Measurements from ENCODE around the gene F5. TPM values are rescaled to one million over a fixed set of nuclear protein-coding genes. Genes with fewer than 3 reads are reported as not detected.

F5 gene
- total and polyA plus RNA-seq, 9 of the 15 experiments (the other 6 are each of a cell fraction or from before 2014, with no cell fraction given) = 0.03 to 0.13 TPM; not detected in 7

DNA sequence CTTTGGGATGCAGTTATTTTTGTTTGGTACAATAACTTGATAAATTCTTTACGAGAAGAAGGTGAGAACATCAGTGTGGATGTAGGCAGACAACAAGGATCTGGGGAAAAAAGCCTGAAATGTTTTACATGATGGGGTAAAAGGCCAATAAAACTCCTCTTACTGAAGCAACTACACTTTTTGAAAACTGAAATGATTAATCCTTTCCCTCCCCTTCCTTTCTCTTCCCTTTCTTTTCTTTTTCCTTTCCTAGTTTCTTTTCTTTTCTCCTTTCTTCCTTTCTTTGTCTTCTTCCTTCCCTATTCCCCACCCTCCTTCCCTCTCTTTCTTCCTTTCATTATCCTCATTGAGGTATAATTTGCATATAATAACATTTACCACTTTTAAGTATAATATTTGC lies 24.6 kb downstream of the F5 start:
- in situ Hi-C loops (cut with MboI) = no loop called here
- Histone ChIP-seq H4K20me1 (replicated peaks; ENCODE audit: control insufficient read depth, insufficient read depth, low read length) (no peaks in the 10 kb centered on the region), H3K36me3 (ENCODE audit: control insufficient read depth, insufficient read depth, low read length) (no peaks in the 10 kb centered on the region), H3K9me1 (ENCODE audit: control insufficient read depth, insufficient read depth, low read length) (no peaks in the 10 kb centered on the region), H3K27ac (ENCODE audit: extremely low read depth, low read depth, low read length) (no peak overlapping the region), H3K9ac (ENCODE audit: insufficient read depth in 1 of 2, low read depth in 2 of 2, low read length in 2 of 2) (no peak overlapping the region), H3K27me3 (ENCODE audit: control insufficient read depth in 2 of 2, insufficient read depth in 2 of 2, low read length in 2 of 2) (peaks cover 2 to 5% of the 10 kb centered on the region in 2 experiments; a peak in 3 of 5 replicates), H3K4me1 (replicated peaks in 1 of 2; ENCODE audit: control insufficient read depth in 2 of 2, insufficient read depth in 2 of 2, low read length in 2 of 2) (no peaks in the 10 kb centered on the region), H3K9me3 (replicated peaks; ENCODE audit: control insufficient read depth, insufficient read depth, low read depth, low read length) (no peaks in the 10 kb centered on the region), H3K4me2 (ENCODE audit: insufficient read depth, low read length) (no peak overlapping the region), H2AFZ (ENCODE audit: low read depth, low read length) (no peak overlapping the region), H3K4me3 (no peak overlapping the region), H3K79me2 (ENCODE audit: control insufficient read depth, insufficient read depth, low read length) (no peaks in the 10 kb centered on the region)
- TF ChIP-seq ZNF263 (CRISPR knock-in tag; IDR thresholded peaks at IDR 0.05; ENCODE audit: borderline replicate concordance) = no peak
- no peak for TF ChIP-seq RB1 (IDR thresholded peaks at IDR 0.05; ENCODE audit: low read depth)
- no peak for TF ChIP-seq FOXP1 (CRISPR knock-in tag; IDR thresholded peaks at IDR 0.05)
- TF ChIP-seq KDM5B (IDR thresholded peaks at IDR 0.05; ENCODE audit: insufficient replicate concordance, low read depth, low read length) = no peak
- no peak for TF ChIP-seq DMBX1 (CRISPR knock-in tag; IDR thresholded peaks at IDR 0.05; ENCODE audit: borderline replicate concordance)
- TF ChIP-seq ZNF316 (IDR thresholded peaks at IDR 0.05) = peak; percentile 46
- no TSS peak for BruUV-seq (replicated peaks)
- POLR2A ChIA-PET = no interaction called here
- WGBS (ENCODE audit: insufficient coverage, low coverage, missing lambda C conversion rate) = 4% methylated on average over 1 of the region's 1 CpG
- CTCF ChIA-PET (ENCODE audit: low intra/inter-chr PET ratio) = interaction anchor here (0.7 kb wide), 1 partner anchor 925 kb away, joined by 3 read pairs; no protein-coding TSS in a partner anchor
- no peak for FAIRE-seq
- no peak for ATAC-seq
- intact Hi-C loops (cut with micrococcal nuclease) = no loop called here
- DNase-seq (ENCODE audit: extremely low read depth in 1 of 4, low spot score in 3 of 4) = no peak

DNA sequence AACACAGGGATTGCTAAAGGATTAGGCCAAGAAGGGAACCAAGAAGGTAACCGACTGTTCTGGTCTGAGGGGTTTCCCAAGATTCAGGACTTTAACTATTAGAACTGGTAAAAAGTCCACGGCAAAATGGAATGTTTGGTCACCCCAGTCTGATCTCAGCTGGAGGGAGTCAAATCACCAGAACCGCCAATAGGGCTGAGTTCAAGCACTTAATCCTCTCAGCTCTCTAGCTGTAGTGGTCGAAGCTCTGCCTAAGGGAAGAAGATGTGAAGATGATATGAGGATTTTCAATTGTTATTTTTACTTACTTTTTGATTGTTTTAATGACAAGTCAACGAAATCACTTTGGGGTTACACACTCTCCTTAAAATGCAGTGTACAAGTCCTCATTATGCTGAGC lies 29.1 kb downstream of the F5 start:
- Histone ChIP-seq H3K79me2 (ENCODE audit: control insufficient read depth, insufficient read depth, low read length) (no peaks in the 10 kb centered on the region), H3K27ac (ENCODE audit: extremely low read depth, low read depth, low read length) (no peak overlapping the region), H3K27me3 (ENCODE audit: control insufficient read depth in 2 of 2, insufficient read depth in 2 of 2, low read length in 2 of 2) (peaks cover 5% of the 10 kb centered on the region in 2 experiments; a peak in 3 of 5 replicates), H3K4me2 (ENCODE audit: insufficient read depth, low read length) (no peak overlapping the region), H3K4me1 (replicated peaks in 1 of 2; ENCODE audit: control insufficient read depth in 2 of 2, insufficient read depth in 2 of 2, low read length in 2 of 2) (no peaks in the 10 kb centered on the region), H3K9me1 (ENCODE audit: control insufficient read depth, insufficient read depth, low read length) (no peaks in the 10 kb centered on the region), H3K4me3 (no peak overlapping the region), H3K9me3 (replicated peaks; ENCODE audit: control insufficient read depth, insufficient read depth, low read depth, low read length) (no peaks in the 10 kb centered on the region), H3K36me3 (ENCODE audit: control insufficient read depth, insufficient read depth, low read length) (no peaks in the 10 kb centered on the region), H3K9ac (ENCODE audit: insufficient read depth in 1 of 2, low read depth in 2 of 2, low read length in 2 of 2) (no peak overlapping the region), H2AFZ (ENCODE audit: low read depth, low read length) (no peak overlapping the region), H4K20me1 (replicated peaks; ENCODE audit: control insufficient read depth, insufficient read depth, low read length) (no peaks in the 10 kb centered on the region)
- intact Hi-C loops (cut with micrococcal nuclease) (loop anchor here (10.0 kb wide), 1 partner anchor 368 kb away; no protein-coding TSS in a partner anchor), in situ Hi-C loops (cut with MboI) (loop anchor here (10.0 kb wide), 1 partner anchor 248 kb away; no protein-coding TSS in a partner anchor)
- CTCF ChIA-PET (ENCODE audit: low intra/inter-chr PET ratio) = no interaction called here
- FAIRE-seq = no peak
- no TSS peak for BruUV-seq (replicated peaks)
- POLR2A ChIA-PET = interaction anchor here (0.7 kb wide), 2 partner anchors 38 to 60 kb away, joined by 3 to 4 read pairs; no protein-coding TSS in a partner anchor
- DNase-seq (ENCODE audit: extremely low read depth in 1 of 4, low spot score in 3 of 4) = no peak
- WGBS (ENCODE audit: insufficient coverage, low coverage, missing lambda C conversion rate) = 0% methylated on average over 5 of the region's 5 CpGs
- ATAC-seq = no peak
- no peak for TF ChIP-seq ZBTB17 (CRISPR knock-in tag; IDR thresholded peaks at IDR 0.05)
- no peak for TF ChIP-seq ZKSCAN3 (CRISPR knock-in tag; IDR thresholded peaks at IDR 0.05)
- TF ChIP-seq NFATC3 (IDR thresholded peaks at IDR 0.05) = no peak
- no peak for TF ChIP-seq PTRF (tag; IDR thresholded peaks at IDR 0.05)
- TF ChIP-seq, protein P1, sequence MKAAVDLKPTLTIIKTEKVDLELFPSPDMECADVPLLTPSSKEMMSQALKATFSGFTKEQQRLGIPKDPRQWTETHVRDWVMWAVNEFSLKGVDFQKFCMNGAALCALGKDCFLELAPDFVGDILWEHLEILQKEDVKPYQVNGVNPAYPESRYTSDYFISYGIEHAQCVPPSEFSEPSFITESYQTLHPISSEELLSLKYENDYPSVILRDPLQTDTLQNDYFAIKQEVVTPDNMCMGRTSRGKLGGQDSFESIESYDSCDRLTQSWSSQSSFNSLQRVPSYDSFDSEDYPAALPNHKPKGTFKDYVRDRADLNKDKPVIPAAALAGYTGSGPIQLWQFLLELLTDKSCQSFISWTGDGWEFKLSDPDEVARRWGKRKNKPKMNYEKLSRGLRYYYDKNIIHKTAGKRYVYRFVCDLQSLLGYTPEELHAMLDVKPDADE (conservative IDR thresholded peaks at IDR 0.05; ENCODE audit: control insufficient read depth, low read depth, low read length) = no peak
- TF ChIP-seq RUNX1 (IDR thresholded peaks at IDR 0.05; ENCODE audit: low read depth) = no peak
- no peak for TF ChIP-seq ELK3 (CRISPR knock-in tag; IDR thresholded peaks at IDR 0.05)
